IPS-18c (cell line): ENCODE data around the gene SLC25A21.

Experiments
- H3K4me3 ChIP-seq: 2 replicates; pipeline ENCODE4 v1.7.0; 2013; ENCODE audit warnings: low read depth, mild to moderate bottlenecking, low read length, moderate library complexity; ENCODE audit not compliant: insufficient read depth
- H3K9me3 ChIP-seq: one replicate; pipeline ENCODE4 v1.6.1; 2013; ENCODE audit warnings: mild to moderate bottlenecking, low read length, moderate library complexity; ENCODE audit not compliant: control insufficient read depth, insufficient read depth

Gene SLC25A21

GRCh38 chr14:36857842-36858445 is 314.5 kb downstream of the SLC25A21 start:
- Histone ChIP-seq H3K4me3 (no peak overlapping the region), H3K9me3 (no peaks in the 10 kb centered on the region)

GRCh38 chr14:36857136-36857535 is 315.3 kb downstream of the SLC25A21 start:
- Histone ChIP-seq H3K9me3 (no peaks in the 10 kb centered on the region), H3K4me3 (no peak overlapping the region)

GRCh38 chr14:36856095-36856878 is 316.1 kb downstream of the SLC25A21 start:
- Histone ChIP-seq H3K9me3 (no peaks in the 10 kb centered on the region), H3K4me3 (no peak overlapping the region)

- H3K9me3 ChIP-seq, result no peaks in the 10 kb centered on the region
- H3K4me3 ChIP-seq, result no peak overlapping the region
Observed at GRCh38 chr14:36855396-36855795, 317.0 kb downstream of the SLC25A21 start.

GRCh38 chr14:36852981-36853691 is 319.3 kb downstream of the SLC25A21 start:
- no peak overlapping the region for H3K4me3 ChIP-seq
- no peaks in the 10 kb centered on the region for H3K9me3 ChIP-seq

GRCh38 chr14:36848213-36848612 is 324.2 kb downstream of the SLC25A21 start:
- H3K4me3 ChIP-seq, result no peak overlapping the region
- no peaks in the 10 kb centered on the region for H3K9me3 ChIP-seq

- Histone ChIP-seq H3K4me3 (no peak overlapping the region), H3K9me3 (no peaks in the 10 kb centered on the region)
Observed at GRCh38 chr14:36847366-36847765, 325.0 kb downstream of the SLC25A21 start.

GRCh38 chr14:36845356-36846012 is 326.9 kb downstream of the SLC25A21 start:
- Histone ChIP-seq H3K4me3 (no peak overlapping the region), H3K9me3 (no peaks in the 10 kb centered on the region)

GRCh38 chr14:36844443-36845195 is 327.8 kb downstream of the SLC25A21 start:
- no peaks in the 10 kb centered on the region for H3K9me3 ChIP-seq
- no peak overlapping the region for H3K4me3 ChIP-seq

- H3K9me3 ChIP-seq, result no peaks in the 10 kb centered on the region
Observed at GRCh38 chr14:36843410-36843809, 329.0 kb downstream of the SLC25A21 start.

GRCh38 chr14:36835128-36835527 is 337.3 kb downstream of the SLC25A21 start:
- Histone ChIP-seq H3K4me3 (no peak overlapping the region), H3K9me3 (no peaks in the 10 kb centered on the region)

More at GRCh38 chr14:36843410-36843809, 329.0 kb downstream of the SLC25A21 start:
- H3K4me3 ChIP-seq, result no peak overlapping the region

GRCh38 chr14:36834293-36834692 is 338.1 kb downstream of the SLC25A21 start:
- no peak overlapping the region for H3K4me3 ChIP-seq
- no peaks in the 10 kb centered on the region for H3K9me3 ChIP-seq

- Histone ChIP-seq H3K9me3 (no peaks in the 10 kb centered on the region), H3K4me3 (no peak overlapping the region)
Observed at GRCh38 chr14:36829547-36829946, 342.9 kb downstream of the SLC25A21 start.

- Histone ChIP-seq H3K9me3 (no peaks in the 10 kb centered on the region), H3K4me3 (no peak overlapping the region)
Observed at GRCh38 chr14:36827861-36828260, 344.5 kb downstream of the SLC25A21 start.

- Histone ChIP-seq H3K4me3 (no peak overlapping the region), H3K9me3 (no peaks in the 10 kb centered on the region)
Observed at GRCh38 chr14:36826614-36827013, 345.8 kb downstream of the SLC25A21 start.

GRCh38 chr14:36824854-36825253 is 347.6 kb downstream of the SLC25A21 start:
- H3K9me3 ChIP-seq, result no peaks in the 10 kb centered on the region
- no peak overlapping the region for H3K4me3 ChIP-seq

- Histone ChIP-seq H3K4me3 (no peak overlapping the region), H3K9me3 (no peaks in the 10 kb centered on the region)
Observed at GRCh38 chr14:36823651-36824050, 348.8 kb downstream of the SLC25A21 start.
